Stimulated activated CD4-positive, alpha-beta T cell treated with anti-CD3 and anti-CD28 coated beads, Interleukin-1b, Interleukin-23, amount 100 ng/mL, for 4 hours (primary cell): Measurements from ENCODE around the gene PADI4.

Source experiments
- DNase-seq, 2 donors: peaks; one replicate each; pipeline ENCODE4 v3.0.0-alpha.2; 2020; ENCODE audit warnings: low read depth in 2 of 2

PADI4 gene

GRCh38 chr1:17307946-17308345, at the start of gene PADI4:
Gene PADI4, plus strand, starts transcription at chr1:17308197. Its CDS starts 26 bp downstream, at chr1:17308223.
- DNase-seq: no peak

- DNase-seq: no peak
Observed at GRCh38 chr1:17258758-17259130, 49.3 kb upstream of the PADI4 start.

GRCh38 chr1:17259233-17259873, 48.6 kb upstream of the PADI4 start:
- no peak for DNase-seq

- DNase-seq: no peak
Observed at GRCh38 chr1:17260264-17260663, 47.7 kb upstream of the PADI4 start.

- DNase-seq: no peak
Observed at GRCh38 chr1:17260738-17261137, 47.3 kb upstream of the PADI4 start.

- no peak for DNase-seq
Observed at GRCh38 chr1:17263936-17264335, 44.1 kb upstream of the PADI4 start.

GRCh38 chr1:17264470-17264869, 43.5 kb upstream of the PADI4 start:
- DNase-seq: no peak

- no peak for DNase-seq
Observed at GRCh38 chr1:17265162-17265561, 42.8 kb upstream of the PADI4 start.

- no peak for DNase-seq
Observed at GRCh38 chr1:17265950-17266349, 42.0 kb upstream of the PADI4 start.

- DNase-seq: no peak
Observed at GRCh38 chr1:17270891-17271765, 36.9 kb upstream of the PADI4 start.

GRCh38 chr1:17272066-17272465, 35.9 kb upstream of the PADI4 start:
- DNase-seq: no peak

- DNase-seq: no peak
Observed at GRCh38 chr1:17272646-17273045, 35.4 kb upstream of the PADI4 start.

GRCh38 chr1:17273096-17273495, 34.9 kb upstream of the PADI4 start:
- DNase-seq: no peak

GRCh38 chr1:17274186-17275170, 33.5 kb upstream of the PADI4 start:
- DNase-seq: peak in 1 of 2 donors; percentile 17

GRCh38 chr1:17276568-17276967, 31.4 kb upstream of the PADI4 start:
- no peak for DNase-seq

- no peak for DNase-seq
Observed at GRCh38 chr1:17277511-17278159, 30.4 kb upstream of the PADI4 start.

- DNase-seq: no peak
Observed at GRCh38 chr1:17278996-17279830, 28.8 kb upstream of the PADI4 start.

GRCh38 chr1:17280436-17280835, 27.6 kb upstream of the PADI4 start:
- no peak for DNase-seq

- no peak for DNase-seq
Observed at GRCh38 chr1:17280894-17281293, 27.1 kb upstream of the PADI4 start.

- DNase-seq: no peak
Observed at GRCh38 chr1:17281775-17282181, 26.2 kb upstream of the PADI4 start.

GRCh38 chr1:17282836-17283235, 25.2 kb upstream of the PADI4 start:
- DNase-seq: no peak
